ENCODE results near the gene IL1RAPL1.
A peak's percentile ranks its signal among the peaks of the same experiment; 100 is the strongest.

The IL1RAPL1 gene

GRCh38 chrX:29496636-29497180 lies 909.5 kb downstream of the IL1RAPL1 start:
- no peak overlapping the region for H3K27ac ChIP-seq
- TF ChIP-seq ZFX (IDR thresholded peaks at IDR 0.05; ENCODE audit: borderline replicate concordance), result no peak
- TF ChIP-seq, protein P1, sequence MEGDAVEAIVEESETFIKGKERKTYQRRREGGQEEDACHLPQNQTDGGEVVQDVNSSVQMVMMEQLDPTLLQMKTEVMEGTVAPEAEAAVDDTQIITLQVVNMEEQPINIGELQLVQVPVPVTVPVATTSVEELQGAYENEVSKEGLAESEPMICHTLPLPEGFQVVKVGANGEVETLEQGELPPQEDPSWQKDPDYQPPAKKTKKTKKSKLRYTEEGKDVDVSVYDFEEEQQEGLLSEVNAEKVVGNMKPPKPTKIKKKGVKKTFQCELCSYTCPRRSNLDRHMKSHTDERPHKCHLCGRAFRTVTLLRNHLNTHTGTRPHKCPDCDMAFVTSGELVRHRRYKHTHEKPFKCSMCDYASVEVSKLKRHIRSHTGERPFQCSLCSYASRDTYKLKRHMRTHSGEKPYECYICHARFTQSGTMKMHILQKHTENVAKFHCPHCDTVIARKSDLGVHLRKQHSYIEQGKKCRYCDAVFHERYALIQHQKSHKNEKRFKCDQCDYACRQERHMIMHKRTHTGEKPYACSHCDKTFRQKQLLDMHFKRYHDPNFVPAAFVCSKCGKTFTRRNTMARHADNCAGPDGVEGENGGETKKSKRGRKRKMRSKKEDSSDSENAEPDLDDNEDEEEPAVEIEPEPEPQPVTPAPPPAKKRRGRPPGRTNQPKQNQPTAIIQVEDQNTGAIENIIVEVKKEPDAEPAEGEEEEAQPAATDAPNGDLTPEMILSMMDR (IDR thresholded peaks at IDR 0.05), result no peak

DNA sequence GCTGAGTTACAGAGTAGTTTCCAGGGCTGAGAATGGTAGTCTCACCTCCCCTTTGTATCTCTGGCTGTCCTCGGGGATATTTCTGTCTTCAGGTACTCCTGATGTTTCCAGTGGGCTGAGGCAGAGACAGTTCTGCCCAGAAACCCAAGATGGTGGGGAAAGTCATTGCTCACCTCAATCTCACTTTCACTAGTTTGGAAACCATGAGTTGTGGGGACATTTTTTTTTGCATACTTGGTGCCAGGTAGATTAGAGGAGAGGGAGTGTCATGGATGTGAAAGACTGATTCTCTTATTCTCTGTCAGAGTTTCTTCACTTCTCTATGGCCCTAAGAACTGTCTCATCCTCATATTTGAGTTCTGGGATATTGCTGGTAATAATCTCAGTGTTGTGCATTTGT lies 919.5 kb downstream of the IL1RAPL1 start:
- no peak overlapping the region for H3K27ac ChIP-seq
- TF ChIP-seq ZFX (IDR thresholded peaks at IDR 0.05; ENCODE audit: borderline replicate concordance), result no peak
- TF ChIP-seq, protein P1 (IDR thresholded peaks at IDR 0.05), result no peak

DNA sequence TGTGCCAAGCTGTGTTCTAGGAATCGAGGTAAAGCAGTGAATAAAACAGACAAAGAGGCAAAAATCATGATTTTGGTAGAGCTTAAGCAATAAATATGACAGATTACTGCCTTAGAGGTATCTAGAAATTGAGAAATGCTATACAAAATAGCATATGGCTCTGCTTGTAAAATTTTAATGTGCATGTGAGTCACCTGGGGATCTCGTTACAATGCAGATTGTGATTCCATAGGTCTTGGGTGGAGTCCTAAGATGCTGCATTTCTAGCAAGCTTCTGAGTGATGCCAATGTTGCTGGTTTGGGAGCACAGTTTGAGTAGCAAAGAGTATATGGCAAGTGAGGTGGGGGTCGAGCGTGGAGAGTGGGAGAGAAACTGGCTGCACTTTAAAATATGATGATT lies 930.9 kb downstream of the IL1RAPL1 start:
- no peak for TF ChIP-seq ZFX (IDR thresholded peaks at IDR 0.05; ENCODE audit: borderline replicate concordance)
- TF ChIP-seq, protein P1 (IDR thresholded peaks at IDR 0.05), result no peak
- H3K27ac ChIP-seq, result no peak overlapping the region

- no peak for TF ChIP-seq ZFX (IDR thresholded peaks at IDR 0.05; ENCODE audit: borderline replicate concordance)
- TF ChIP-seq, protein P1 (IDR thresholded peaks at IDR 0.05), result no peak
- H3K27ac ChIP-seq, result no peak overlapping the region
Measured at GRCh38 chrX:29528281-29528680, 941.0 kb downstream of the IL1RAPL1 start.

DNA sequence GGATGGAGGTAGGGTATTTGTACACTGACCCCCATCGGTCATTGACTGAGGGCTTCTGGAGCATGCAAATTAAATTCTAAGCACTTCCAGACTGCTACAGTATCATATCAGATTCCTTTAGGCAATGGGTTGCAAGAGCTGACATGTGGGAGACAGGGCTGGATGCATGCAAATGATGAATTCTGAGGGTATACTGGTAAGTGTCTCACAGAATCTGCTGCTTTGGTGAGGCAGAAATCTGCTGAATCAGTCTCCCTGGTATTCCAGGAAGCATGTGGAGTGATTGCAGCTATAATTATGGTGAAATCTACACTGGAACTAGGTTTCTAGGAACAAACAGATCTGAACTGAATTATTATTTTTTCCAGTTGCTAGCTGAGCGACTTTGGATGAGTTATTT lies 943.3 kb downstream of the IL1RAPL1 start:
- TF ChIP-seq ZFX (IDR thresholded peaks at IDR 0.05; ENCODE audit: borderline replicate concordance), result no peak
- TF ChIP-seq, protein P1 (IDR thresholded peaks at IDR 0.05), result no peak
- H3K27ac ChIP-seq, result no peak overlapping the region

GRCh38 chrX:29531336-29531735 lies 944.1 kb downstream of the IL1RAPL1 start:
- TF ChIP-seq ZFX (IDR thresholded peaks at IDR 0.05; ENCODE audit: borderline replicate concordance), result no peak
- TF ChIP-seq, protein P1 (IDR thresholded peaks at IDR 0.05), result no peak

GRCh38 chrX:29535212-29536162 lies 948.2 kb downstream of the IL1RAPL1 start:
- TF ChIP-seq, protein P1 (IDR thresholded peaks at IDR 0.05), result no peak
- H3K27ac ChIP-seq, result peak overlapping the region; percentile 66

More at GRCh38 chrX:29531336-29531735, 944.1 kb downstream of the IL1RAPL1 start:
- no peak overlapping the region for H3K27ac ChIP-seq
